Measurements from ENCODE around the gene SYNPR. TPM values are rescaled to one million over a fixed set of nuclear protein-coding genes. Genes with fewer than 3 reads are reported as not detected.

SYNPR gene
- total RNA-seq, 2 experiments from 2014 or later = not detected

DNA sequence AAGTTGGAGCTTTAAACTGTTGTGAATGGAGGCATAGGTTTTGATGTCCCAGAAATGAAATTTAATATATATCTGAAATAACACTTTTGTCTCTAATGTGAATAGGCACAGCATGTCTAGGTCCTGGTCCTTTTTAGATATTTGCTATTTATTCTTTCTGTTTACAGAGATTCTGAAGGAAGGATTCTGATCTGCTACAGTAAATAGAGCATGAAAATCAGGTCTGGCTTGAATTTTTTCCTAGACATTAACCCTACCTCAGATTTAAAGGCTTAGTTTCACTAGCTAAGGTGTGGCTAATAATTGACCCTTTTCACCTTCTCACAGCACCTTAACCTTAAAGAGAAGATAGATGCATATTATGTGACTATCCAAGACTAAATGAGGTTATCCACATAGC, 48.0 kb upstream of the SYNPR start:
- H3K9me3 ChIP-seq (ENCODE audit: low read length) = peaks cover 9% of the 10 kb centered on the region; the same call in 1 of the 2 replicates
- H3K79me2 ChIP-seq (ENCODE audit: insufficient read depth, low read depth, low read length) = no peaks in the 10 kb centered on the region
- peaks cover 4% of the 10 kb centered on the region for H3K4me1 ChIP-seq (ENCODE audit: insufficient read depth, low read length, poor library complexity, severe bottlenecking)
- H3K9me2 ChIP-seq (ENCODE audit: insufficient read depth, low read length) = no peaks in the 10 kb centered on the region; the same call in 1 of the 2 replicates
- no peak for TF ChIP-seq EZH2phosphoT487 (IDR thresholded peaks at IDR 0.05; ENCODE audit: borderline replicate concordance, low read depth, low read length)
- TF ChIP-seq, protein P1, sequence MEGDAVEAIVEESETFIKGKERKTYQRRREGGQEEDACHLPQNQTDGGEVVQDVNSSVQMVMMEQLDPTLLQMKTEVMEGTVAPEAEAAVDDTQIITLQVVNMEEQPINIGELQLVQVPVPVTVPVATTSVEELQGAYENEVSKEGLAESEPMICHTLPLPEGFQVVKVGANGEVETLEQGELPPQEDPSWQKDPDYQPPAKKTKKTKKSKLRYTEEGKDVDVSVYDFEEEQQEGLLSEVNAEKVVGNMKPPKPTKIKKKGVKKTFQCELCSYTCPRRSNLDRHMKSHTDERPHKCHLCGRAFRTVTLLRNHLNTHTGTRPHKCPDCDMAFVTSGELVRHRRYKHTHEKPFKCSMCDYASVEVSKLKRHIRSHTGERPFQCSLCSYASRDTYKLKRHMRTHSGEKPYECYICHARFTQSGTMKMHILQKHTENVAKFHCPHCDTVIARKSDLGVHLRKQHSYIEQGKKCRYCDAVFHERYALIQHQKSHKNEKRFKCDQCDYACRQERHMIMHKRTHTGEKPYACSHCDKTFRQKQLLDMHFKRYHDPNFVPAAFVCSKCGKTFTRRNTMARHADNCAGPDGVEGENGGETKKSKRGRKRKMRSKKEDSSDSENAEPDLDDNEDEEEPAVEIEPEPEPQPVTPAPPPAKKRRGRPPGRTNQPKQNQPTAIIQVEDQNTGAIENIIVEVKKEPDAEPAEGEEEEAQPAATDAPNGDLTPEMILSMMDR (conservative IDR thresholded peaks at IDR 0.05; ENCODE audit: low read length) = no peak
- intact Hi-C loops (cut with micrococcal nuclease; ENCODE audit: unreplicated experiment) = no loop called here
- H4K20me1 ChIP-seq (ENCODE audit: insufficient read depth, low read length) = no peaks in the 10 kb centered on the region
- H3K27ac ChIP-seq (ENCODE audit: low read depth, low read length, poor library complexity, severe bottlenecking) = no peak overlapping the region
- H2AFZ ChIP-seq (ENCODE audit: low read length) = no peak overlapping the region
- no peak overlapping the region for H3K4me3 ChIP-seq (ENCODE audit: low read depth, low read length, poor library complexity, severe bottlenecking)
- DNase-seq (ENCODE audit: low spot score) = no peak
- no TSS peak for BruUV-seq (replicated peaks)
- CTCF ChIA-PET (ENCODE audit: unreplicated experiment) = no interaction called here
- POLR2A ChIA-PET = interaction anchor here (0.6 to 1.0 kb wide), 2 partner anchors 29 to 492 kb away, joined by 3 to 4 read pairs; no protein-coding TSS in a partner anchor
- no peaks in the 10 kb centered on the region for H3K36me3 ChIP-seq (ENCODE audit: insufficient read depth, low read length)
- no peak overlapping the region for H3K4me2 ChIP-seq (ENCODE audit: low read length)

DNA sequence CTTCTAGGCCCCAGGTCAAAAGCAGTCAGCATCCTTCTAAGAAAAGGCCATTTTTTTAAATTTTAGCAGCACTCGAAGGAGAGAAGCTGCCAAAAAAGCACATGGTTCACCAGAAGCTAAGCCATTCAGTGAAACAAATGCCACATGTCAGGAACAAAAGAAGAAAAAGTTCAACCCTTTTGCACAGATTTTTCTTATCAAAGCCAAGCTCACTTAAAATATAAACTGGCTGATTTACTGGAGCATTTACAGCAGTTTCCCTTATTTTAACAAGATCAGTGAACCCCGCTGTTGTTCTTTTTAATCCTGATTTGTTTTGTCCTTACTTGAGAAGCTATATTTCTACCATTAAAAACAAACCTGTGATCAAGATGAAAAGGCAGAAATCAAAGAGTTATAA, 46.5 kb upstream of the SYNPR start:
- Histone ChIP-seq H3K4me3 (ENCODE audit: low read depth, low read length, poor library complexity, severe bottlenecking) (no peak overlapping the region), H3K4me2 (ENCODE audit: low read length) (no peak overlapping the region), H4K20me1 (ENCODE audit: insufficient read depth, low read length) (no peaks in the 10 kb centered on the region), H3K79me2 (ENCODE audit: insufficient read depth, low read depth, low read length) (no peaks in the 10 kb centered on the region), H3K9me3 (ENCODE audit: low read length) (peaks cover 9% of the 10 kb centered on the region; the same call in 1 of the 2 replicates), H3K36me3 (ENCODE audit: insufficient read depth, low read length) (no peaks in the 10 kb centered on the region), H2AFZ (ENCODE audit: low read length) (0 out of 2 replicates have a peak overlapping the region, but pooled peaks have one; percentile 8), H3K9me2 (ENCODE audit: insufficient read depth, low read length) (no peaks in the 10 kb centered on the region; the same call in 1 of the 2 replicates), H3K4me1 (ENCODE audit: insufficient read depth, low read length, poor library complexity, severe bottlenecking) (peaks cover 4% of the 10 kb centered on the region), H3K27ac (ENCODE audit: low read depth, low read length, poor library complexity, severe bottlenecking) (no peak overlapping the region)
- ChIA-PET POLR2A (interaction anchor here (0.7 kb wide), 2 partner anchors 37 to 634 kb away, joined by 5 to 6 read pairs; no protein-coding TSS in a partner anchor), CTCF (ENCODE audit: unreplicated experiment) (no interaction called here)
- BruUV-seq (replicated peaks) = no TSS peak
- intact Hi-C loops (cut with micrococcal nuclease; ENCODE audit: unreplicated experiment) = loop anchor here (1.0 kb wide), 1 partner anchor 566 kb away; no protein-coding TSS in a partner anchor
- no peak for DNase-seq (ENCODE audit: low spot score)
- no peak for TF ChIP-seq EZH2phosphoT487 (IDR thresholded peaks at IDR 0.05; ENCODE audit: borderline replicate concordance, low read depth, low read length)
- TF ChIP-seq, protein P1 (conservative IDR thresholded peaks at IDR 0.05; ENCODE audit: low read length) = no peak

GRCh38 chr3:63232764-63233396, 45.2 kb upstream of the SYNPR start:
- no peak overlapping the region for H3K4me2 ChIP-seq (ENCODE audit: low read length)
- H3K4me3 ChIP-seq (ENCODE audit: low read depth, low read length, poor library complexity, severe bottlenecking) = no peak overlapping the region
- BruUV-seq (replicated peaks) = no TSS peak
- no peak overlapping the region for H2AFZ ChIP-seq (ENCODE audit: low read length)
- no peaks in the 10 kb centered on the region for H3K79me2 ChIP-seq (ENCODE audit: insufficient read depth, low read depth, low read length)
- DNase-seq (ENCODE audit: low spot score) = peak; percentile 42
- no peaks in the 10 kb centered on the region for H3K36me3 ChIP-seq (ENCODE audit: insufficient read depth, low read length)
- no peaks in the 10 kb centered on the region; the same call in 1 of the 2 replicates for H3K9me2 ChIP-seq (ENCODE audit: insufficient read depth, low read length)
- intact Hi-C loops (cut with micrococcal nuclease; ENCODE audit: unreplicated experiment) = loop anchor here (1.0 kb wide), 1 partner anchor 568 kb away; no protein-coding TSS in a partner anchor
- H4K20me1 ChIP-seq (ENCODE audit: insufficient read depth, low read length) = no peaks in the 10 kb centered on the region
- no peak overlapping the region for H3K27ac ChIP-seq (ENCODE audit: low read depth, low read length, poor library complexity, severe bottlenecking)
- H3K9me3 ChIP-seq (ENCODE audit: low read length) = peaks cover 9% of the 10 kb centered on the region; the same call in 1 of the 2 replicates
- TF ChIP-seq EZH2phosphoT487 (IDR thresholded peaks at IDR 0.05; ENCODE audit: borderline replicate concordance, low read depth, low read length) = no peak
- TF ChIP-seq, protein P1 (conservative IDR thresholded peaks at IDR 0.05; ENCODE audit: low read length) = peak; percentile 86
- POLR2A ChIA-PET = no interaction called here
- CTCF ChIA-PET (ENCODE audit: unreplicated experiment) = no interaction called here
- peaks cover 4% of the 10 kb centered on the region for H3K4me1 ChIP-seq (ENCODE audit: insufficient read depth, low read length, poor library complexity, severe bottlenecking)

Measured in OCI-LY7 (cell line).